HCT116 (cell line): ENCODE measurements around the gene HAUS1. TPM values are rescaled to one million over a fixed set of nuclear protein-coding genes. Genes with fewer than 3 reads are reported as not detected.
"Not testable (repeated sequence)": the region's sequence is repeated elsewhere in the genome, so short reads cannot be mapped to it uniquely, and the experiment has no call there.

Experiments
- ATAC-seq: fragments of 200-7000 bp; cut with Tn5 transposase; 2 replicates; pipeline ENCODE4 v1.9.1; 2020; ENCODE audit warnings: mild to moderate bottlenecking, moderate library complexity
- BruUV-seq: library from RNA; stranded (reverse); fragments of 400-500 nt; replicated peaks from 2 replicates; lab custom pipeline; 2021; lab: Mats Ljungman, UMichigan
- CTCF ChIA-PET: fragments of 300-600 bp; sonication (Branson Sonifier 250); formaldehyde crosslinking; loops from one replicate; lab custom pipeline; 2021; ENCODE audit warnings: antibody characterized with exemption; lab: Charles Lee
- POLR2A ChIA-PET: fragments of 300-600, 350-600 bp; sonication (Branson Sonifier 250); formaldehyde crosslinking; loops from one replicate; lab custom pipeline; 2021; ENCODE audit warnings: antibody characterized with exemption; lab: Charles Lee
- RAD21 ChIA-PET, 2 experiments: fragments of 300-600 bp; sonication (Branson Sonifier 250); formaldehyde crosslinking; loops; one replicate each; lab custom pipeline; 2023; ENCODE audit warnings: low total read pairs in 2 of 2; ENCODE audit not compliant: uncharacterized antibody in 2 of 2, unreplicated experiment in 2 of 2, low non-redundant PET in 1 of 2; lab: Charles Lee
- DNase-seq: peaks from one replicate; pipeline ENCODE4 v3.0.0-alpha.2; 2010; ENCODE audit warnings: low read depth, low spot score
- H2AFZ ChIP-seq: fragments of 200-600 bp; shearing (Covaris generic), sonication (generic); 2 replicates; pipeline ENCODE4 v1.6.1; 2017; ENCODE audit warnings: low read depth, mixed run types, mixed read lengths, antibody characterized with exemption, low read length; ENCODE audit not compliant: poor library complexity, severe bottlenecking
- H3K27ac ChIP-seq: 2 replicates; pipeline ENCODE4 v1.5.1; 2012; ENCODE audit warnings: low read depth, low read length
- H3K27me3 ChIP-seq: fragments of 200-600 bp; sonication (generic); 2 replicates; pipeline ENCODE4 v1.6.1; 2016; ENCODE audit warnings: mixed run types, low read length, mixed read lengths; ENCODE audit not compliant: insufficient read depth
- H3K36me3 ChIP-seq, 2 experiments: fragments of 200-500 bp in 1 of 2; fragments of 200-600 bp in 1 of 2; sonication (Bioruptor generic) in 1 of 2; sonication (generic) in 1 of 2; 2 replicates each; pipeline versions ENCODE4 v1.5.1 to v1.6.1; 2014 to 2016; ENCODE audit warnings: low read length in 2 of 2, inconsistent platforms in 1 of 2, mixed read lengths in 1 of 2, mixed run types in 1 of 2; ENCODE audit not compliant: insufficient read depth in 2 of 2, control insufficient read depth in 1 of 2
- H3K4me1 ChIP-seq, 2 experiments: fragments of 200-600 bp in 1 of 2; sonication (generic) in 1 of 2; 2 replicates each; pipeline versions ENCODE4 v1.5.1 to v1.6.1; 2012 to 2017; ENCODE audit warnings: low read length in 2 of 2, inconsistent platforms in 1 of 2, mild to moderate bottlenecking in 1 of 2, mixed read lengths in 1 of 2, mixed run types in 1 of 2, moderate library complexity in 1 of 2; ENCODE audit not compliant: insufficient read depth in 2 of 2, control insufficient read depth in 1 of 2
- H3K4me2 ChIP-seq: fragments of 200-600 bp; sonication (generic); 2 replicates; pipeline ENCODE4 v1.6.1; 2017; ENCODE audit warnings: mixed run types, low read length, mixed read lengths
- H3K4me3 ChIP-seq, 2 experiments: fragments of 200-600 bp in 1 of 2; sonication (generic) in 1 of 2; replicated peaks in 1 of 2; 2 replicates each; pipeline ENCODE4 v1.5.1; 2011 to 2016; ENCODE audit warnings: low read length in 2 of 2, control low read depth in 1 of 2, low read depth in 1 of 2, mild to moderate bottlenecking in 1 of 2, mixed read lengths in 1 of 2, mixed run types in 1 of 2
- H3K79me2 ChIP-seq: fragments of 200-600 bp; sonication (generic); 2 replicates; pipeline ENCODE4 v1.6.1; 2017; ENCODE audit warnings: mild to moderate bottlenecking, mixed run types, low read length, moderate library complexity, mixed read lengths; ENCODE audit not compliant: insufficient read depth
- H3K9ac ChIP-seq: fragments of 200-600 bp; sonication (generic); 2 replicates; pipeline ENCODE4 v1.6.1; 2016; ENCODE audit warnings: low read length, mixed read lengths
- H3K9me2 ChIP-seq: fragments of 200-600 bp; sonication (generic), shearing (Covaris generic); 2 replicates; pipeline ENCODE4 v1.6.1; 2017; ENCODE audit warnings: mixed run types, mild to moderate bottlenecking, moderate library complexity; ENCODE audit not compliant: insufficient read depth
- H3K9me3 ChIP-seq, 2 experiments: fragments of 200-500 bp in 1 of 2; fragments of 200-600 bp in 1 of 2; sonication (Bioruptor generic) in 1 of 2; sonication (generic) in 1 of 2; 2 replicates each; pipeline ENCODE4 v1.6.1; 2014 to 2017; ENCODE audit warnings: low read length in 2 of 2, mixed read lengths in 2 of 2, inconsistent platforms in 1 of 2, low read depth in 1 of 2, mild to moderate bottlenecking in 1 of 2, mixed run types in 1 of 2, moderate library complexity in 1 of 2; ENCODE audit not compliant: control insufficient read depth in 1 of 2, insufficient read depth in 1 of 2
- H4K20me1 ChIP-seq: fragments of 200-600 bp; sonication (generic), shearing (Covaris generic); 2 replicates; pipeline ENCODE4 v1.6.1; 2017; ENCODE audit warnings: mixed run types, mild to moderate bottlenecking, moderate library complexity; ENCODE audit not compliant: insufficient read depth
- CBX3 ChIP-seq: IDR thresholded peaks from 2 replicates; pipeline ENCODE4 v1.6.1; 2012; ENCODE audit warnings: low read depth
- CEBPB ChIP-seq: IDR thresholded peaks from 2 replicates; pipeline ENCODE4 v1.6.1; 2012; ENCODE audit warnings: low read depth
- EGR1 ChIP-seq: IDR thresholded peaks from 2 replicates; pipeline ENCODE4 v1.6.1; 2012; ENCODE audit warnings: low read depth
- EZH2 ChIP-seq: fragments of 200-600 bp; sonication (generic); IDR thresholded peaks from 2 replicates; pipeline ENCODE4 v1.6.1; 2017; ENCODE audit warnings: antibody characterized with exemption, mixed run types
- EZH2phosphoT487 ChIP-seq: fragments of 200-600 bp; IDR thresholded peaks from 2 replicates; pipeline ENCODE4 v1.6.1; 2018; ENCODE audit warnings: antibody characterized with exemption, borderline replicate concordance
- FOSL1 ChIP-seq: IDR thresholded peaks from 2 replicates; pipeline ENCODE4 v1.6.1; 2012; ENCODE audit warnings: low read depth
- JUND ChIP-seq: IDR thresholded peaks from 2 replicates; pipeline ENCODE4 v1.6.1; 2012
- MAX ChIP-seq: IDR thresholded peaks from 2 replicates; pipeline ENCODE4 v1.6.1; 2012
- POLR2A ChIP-seq: IDR thresholded peaks from 2 replicates; pipeline ENCODE4 v1.7.0; 2011; ENCODE audit warnings: borderline replicate concordance; ENCODE audit not compliant: insufficient read depth, insufficient read length; ENCODE audit errors: extremely low read depth
- POLR2AphosphoS5 ChIP-seq: IDR thresholded peaks from 2 replicates; pipeline ENCODE4 v1.6.1; 2011; ENCODE audit warnings: mild to moderate bottlenecking, low read depth, low read length, moderate library complexity
- RAD21 ChIP-seq: IDR thresholded peaks from 2 replicates; pipeline ENCODE4 v1.6.1; 2012; ENCODE audit warnings: low read depth, mild to moderate bottlenecking
- SIN3A ChIP-seq: IDR thresholded peaks from 2 replicates; pipeline ENCODE4 v1.6.1; 2012; ENCODE audit warnings: low read depth
- SP1 ChIP-seq: IDR thresholded peaks from 2 replicates; pipeline ENCODE4 v1.6.1; 2012; ENCODE audit warnings: low read depth
- SRF ChIP-seq: IDR thresholded peaks from 2 replicates; pipeline ENCODE4 v1.6.1; 2012; ENCODE audit warnings: low read depth
- TCF7L2 ChIP-seq: IDR thresholded peaks from 2 replicates; pipeline ENCODE4 v1.7.0; 2011; ENCODE audit warnings: borderline replicate concordance, inconsistent platforms; ENCODE audit not compliant: insufficient read depth, insufficient read length; ENCODE audit errors: extremely low read depth
- ZNF274 ChIP-seq: fragments of 200-500 bp; sonication (Bioruptor generic); IDR thresholded peaks from 2 replicates; pipeline ENCODE4 v1.6.1; 2014; ENCODE audit warnings: mild to moderate bottlenecking, low read depth, low read length, inconsistent platforms
- intact Hi-C: fragments of 100-400 bp; cut with micrococcal nuclease; formaldehyde crosslinking; loops from 2 replicates; pipeline ENCODE4 v1.10.0; 2022
- total RNA-seq: library from RNA; stranded (reverse); gene quantifications from one replicate; pipeline ENCODE4 v1.2.1, GENCODE V29; 2021; ENCODE audit not compliant: unreplicated experiment
- TF ChIP-seq, protein P1 (sequence below), 3 experiments: fragments of 200-600 bp in 1 of 3; sonication (generic) in 1 of 3; IDR thresholded peaks in 2 of 3; conservative IDR thresholded peaks in 1 of 3; 2 replicates each; pipeline ENCODE4 v1.5.1; 2012 to 2017; ENCODE audit warnings: low read depth in 2 of 3, low read length in 2 of 3, antibody characterized with exemption in 1 of 3, borderline replicate concordance in 1 of 3, control low read depth in 1 of 3, mild to moderate bottlenecking in 1 of 3, mixed read lengths in 1 of 3, mixed run types in 1 of 3, moderate library complexity in 1 of 3; ENCODE audit not compliant: insufficient read depth in 1 of 3
- TF ChIP-seq, protein P2 (sequence below): IDR thresholded peaks from 2 replicates; pipeline ENCODE4 v1.6.1; 2011; ENCODE audit warnings: mild to moderate bottlenecking, low read length, moderate library complexity; ENCODE audit not compliant: insufficient replicate concordance; ENCODE audit errors: extremely low read depth
- TF ChIP-seq, protein P3 (sequence below): IDR thresholded peaks from 2 replicates; pipeline ENCODE4 v1.6.1; 2012

Gene HAUS1
- total RNA-seq, 1 experiment from 2014 or later: 46.2 TPM

- ChIA-PET CTCF (interaction anchor here (1.5 kb wide), 1 partner anchor 9 kb away, joined by 5 read pairs; a partner anchor contains a TSS), POLR2A (interaction anchor here (3.4 kb wide), 1 partner anchor 9 kb away, joined by 10 read pairs; a partner anchor contains a TSS)
- H3K36me3 ChIP-seq, H3K27me3 ChIP-seq, H3K4me2 ChIP-seq, H3K4me3 ChIP-seq, H3K27ac ChIP-seq, ATAC-seq, H3K9ac ChIP-seq, DNase-seq, H3K9me2 ChIP-seq, H4K20me1 ChIP-seq, intact Hi-C loops, RAD21 ChIA-PET, BruUV-seq, H3K4me1 ChIP-seq, H3K9me3 ChIP-seq, H2AFZ ChIP-seq, H3K79me2 ChIP-seq: not testable (repeated sequence)
These were observed 60.3 kb downstream of the HAUS1 start for GRCh38 chr18:46164502-46164901.

DNA sequence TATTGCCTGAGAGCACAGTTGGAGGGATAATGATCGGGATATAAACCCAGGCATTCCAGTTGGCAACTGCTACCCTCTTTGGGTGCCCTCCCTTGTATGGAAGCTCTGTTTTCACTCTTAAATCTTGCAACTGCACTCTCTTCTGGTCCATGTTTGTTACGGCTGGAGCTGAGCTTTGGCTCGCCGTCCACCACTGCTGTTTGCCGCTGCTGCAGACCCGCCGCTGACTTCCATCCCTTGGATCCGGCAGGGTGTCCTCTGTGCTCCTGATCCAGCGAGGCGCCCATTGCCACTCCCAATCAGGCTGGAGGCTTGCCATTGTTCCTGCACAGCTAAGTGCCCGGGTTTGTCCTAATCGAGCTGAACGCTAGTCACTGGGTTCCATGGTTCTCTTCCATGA, 60.7 kb downstream of the HAUS1 start:
- Histone ChIP-seq H2AFZ (no peak overlapping the region), H3K4me2 (no peak overlapping the region), H3K27ac (no peak overlapping the region), H3K4me3 (no peak overlapping the region), H3K36me3 (no peaks in the 10 kb centered on the region), H3K9ac (no peak overlapping the region), H3K79me2 (no peaks in the 10 kb centered on the region), H3K9me2 (no peaks in the 10 kb centered on the region), H3K9me3 (no peaks in the 10 kb centered on the region), H3K4me1 (peaks cover 6 to 11% of the 10 kb centered on the region in 2 experiments), H3K27me3 (no peaks in the 10 kb centered on the region), H4K20me1 (no peaks in the 10 kb centered on the region)
- ChIA-PET CTCF (interaction anchor here (1.5 kb wide), 1 partner anchor 8 kb away, joined by 5 read pairs; a partner anchor contains a TSS), POLR2A (interaction anchor here (3.4 kb wide), 1 partner anchor 9 kb away, joined by 10 read pairs; a partner anchor contains a TSS), RAD21 (no interaction called here)
- no TSS peak for BruUV-seq
- no peak for ATAC-seq
- TF ChIP-seq FOSL1 (no peak), POLR2A (no peak), MAX (no peak), CBX3 (no peak), TCF7L2 (no peak), SIN3A (no peak), CEBPB (no peak), ZNF274 (no peak), JUND (no peak), SP1 (no peak), EZH2 (no peak), EGR1 (no peak), SRF (no peak), POLR2AphosphoS5 (no peak), EZH2phosphoT487 (no peak), RAD21 (no peak)
- TF ChIP-seq, protein P1, sequence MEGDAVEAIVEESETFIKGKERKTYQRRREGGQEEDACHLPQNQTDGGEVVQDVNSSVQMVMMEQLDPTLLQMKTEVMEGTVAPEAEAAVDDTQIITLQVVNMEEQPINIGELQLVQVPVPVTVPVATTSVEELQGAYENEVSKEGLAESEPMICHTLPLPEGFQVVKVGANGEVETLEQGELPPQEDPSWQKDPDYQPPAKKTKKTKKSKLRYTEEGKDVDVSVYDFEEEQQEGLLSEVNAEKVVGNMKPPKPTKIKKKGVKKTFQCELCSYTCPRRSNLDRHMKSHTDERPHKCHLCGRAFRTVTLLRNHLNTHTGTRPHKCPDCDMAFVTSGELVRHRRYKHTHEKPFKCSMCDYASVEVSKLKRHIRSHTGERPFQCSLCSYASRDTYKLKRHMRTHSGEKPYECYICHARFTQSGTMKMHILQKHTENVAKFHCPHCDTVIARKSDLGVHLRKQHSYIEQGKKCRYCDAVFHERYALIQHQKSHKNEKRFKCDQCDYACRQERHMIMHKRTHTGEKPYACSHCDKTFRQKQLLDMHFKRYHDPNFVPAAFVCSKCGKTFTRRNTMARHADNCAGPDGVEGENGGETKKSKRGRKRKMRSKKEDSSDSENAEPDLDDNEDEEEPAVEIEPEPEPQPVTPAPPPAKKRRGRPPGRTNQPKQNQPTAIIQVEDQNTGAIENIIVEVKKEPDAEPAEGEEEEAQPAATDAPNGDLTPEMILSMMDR (IDR thresholded peaks at IDR 0.05 in 2 of 3, conservative IDR thresholded peaks at IDR 0.05 in 1 of 3; ENCODE audit: borderline replicate concordance in 1 of 3, insufficient read depth in 1 of 3, low read depth in 2 of 3, low read length in 2 of 3): no peak
- TF ChIP-seq, protein P2, sequence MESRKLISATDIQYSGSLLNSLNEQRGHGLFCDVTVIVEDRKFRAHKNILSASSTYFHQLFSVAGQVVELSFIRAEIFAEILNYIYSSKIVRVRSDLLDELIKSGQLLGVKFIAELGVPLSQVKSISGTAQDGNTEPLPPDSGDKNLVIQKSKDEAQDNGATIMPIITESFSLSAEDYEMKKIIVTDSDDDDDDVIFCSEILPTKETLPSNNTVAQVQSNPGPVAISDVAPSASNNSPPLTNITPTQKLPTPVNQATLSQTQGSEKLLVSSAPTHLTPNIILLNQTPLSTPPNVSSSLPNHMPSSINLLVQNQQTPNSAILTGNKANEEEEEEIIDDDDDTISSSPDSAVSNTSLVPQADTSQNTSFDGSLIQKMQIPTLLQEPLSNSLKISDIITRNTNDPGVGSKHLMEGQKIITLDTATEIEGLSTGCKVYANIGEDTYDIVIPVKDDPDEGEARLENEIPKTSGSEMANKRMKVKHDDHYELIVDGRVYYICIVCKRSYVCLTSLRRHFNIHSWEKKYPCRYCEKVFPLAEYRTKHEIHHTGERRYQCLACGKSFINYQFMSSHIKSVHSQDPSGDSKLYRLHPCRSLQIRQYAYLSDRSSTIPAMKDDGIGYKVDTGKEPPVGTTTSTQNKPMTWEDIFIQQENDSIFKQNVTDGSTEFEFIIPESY: no peak
- TF ChIP-seq, protein P3, sequence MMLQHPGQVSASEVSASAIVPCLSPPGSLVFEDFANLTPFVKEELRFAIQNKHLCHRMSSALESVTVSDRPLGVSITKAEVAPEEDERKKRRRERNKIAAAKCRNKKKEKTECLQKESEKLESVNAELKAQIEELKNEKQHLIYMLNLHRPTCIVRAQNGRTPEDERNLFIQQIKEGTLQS: no peak
- intact Hi-C loops: no loop called here
- DNase-seq: no peak
